Smooth muscle cell of the brain vasculature (primary cell): ENCODE results near the gene ANKHD1.
"Not testable (repeated sequence)": the region's sequence is repeated elsewhere in the genome, so short reads cannot be mapped to it uniquely, and the experiment has no call there.

Source experiments
- DNase-seq: peaks from one replicate; pipeline ENCODE4 v3.0.0-alpha.2; 2012; ENCODE audit warnings: low read depth, low spot score

ANKHD1 gene

GRCh38 chr5:140564196-140565023, 162.8 kb downstream of the ANKHD1 start, which contains the start of the genes APBB3 and SLC35A4:
Gene APBB3 (minus strand): TSS chr5:140564598. CDS start chr5:140564245, 353 bp downstream.
Gene SLC35A4 (plus strand): TSS chr5:140564828. CDS start chr5:140567170, 2,342 bp downstream.
- DNase-seq, result peak; percentile 99

GRCh38 chr5:140565024-140565779, 163.6 kb downstream of the ANKHD1 start:
- DNase-seq, result no peak

- DNase-seq, result no peak
Observed at GRCh38 chr5:140565780-140566095, 164.1 kb downstream of the ANKHD1 start.

GRCh38 chr5:140566665-140567064, 165.0 kb downstream of the ANKHD1 start:
- no peak for DNase-seq

GRCh38 chr5:140567136-140567818, 165.6 kb downstream of the ANKHD1 start:
- no peak for DNase-seq

GRCh38 chr5:140567871-140568270, 166.2 kb downstream of the ANKHD1 start:
- no peak for DNase-seq

- DNase-seq, result no peak
Observed at GRCh38 chr5:140568443-140569063, 166.9 kb downstream of the ANKHD1 start.

- no peak for DNase-seq
Observed at GRCh38 chr5:140569197-140569596, 167.6 kb downstream of the ANKHD1 start.

- DNase-seq, result no peak
Observed at GRCh38 chr5:140570058-140570457, 168.4 kb downstream of the ANKHD1 start.

- no peak for DNase-seq
Observed at GRCh38 chr5:140570488-140570887, 168.9 kb downstream of the ANKHD1 start.

GRCh38 chr5:140571105-140571504, 169.5 kb downstream of the ANKHD1 start:
- no peak for DNase-seq

- no peak for DNase-seq
Observed at GRCh38 chr5:140573683-140574082, 172.1 kb downstream of the ANKHD1 start.

- DNase-seq, result no peak
Observed at GRCh38 chr5:140574165-140574564, 172.5 kb downstream of the ANKHD1 start.

GRCh38 chr5:140575309-140575708, 173.7 kb downstream of the ANKHD1 start:
- DNase-seq, result no peak

- DNase-seq, result no peak
Observed at GRCh38 chr5:140576776-140577201, 175.2 kb downstream of the ANKHD1 start.

- not testable (repeated sequence) for DNase-seq
Observed at GRCh38 chr5:140579188-140579747, 177.6 kb downstream of the ANKHD1 start.

- no peak for DNase-seq
Observed at GRCh38 chr5:140587495-140587894, 185.9 kb downstream of the ANKHD1 start.

- no peak for DNase-seq
Observed at GRCh38 chr5:140588311-140589070, 186.9 kb downstream of the ANKHD1 start.
